Loucy (cell line): ENCODE results near the gene LRRC72.
A peak's percentile ranks its signal among the peaks of the same experiment; 100 is the strongest.

Experiments used
- H2AFZ ChIP-seq: fragments of 200-600 bp; sonication (generic); 2 replicates; pipeline ENCODE4 v1.6.0; 2016; ENCODE audit warnings: antibody characterized with exemption, mild to moderate bottlenecking, low read length, moderate library complexity
- H3F3A ChIP-seq: fragments of 200-600 bp; 2 replicates; pipeline ENCODE4 v1.6.0; 2016; ENCODE audit warnings: antibody characterized with exemption, low read depth, mild to moderate bottlenecking
- H3K27me3 ChIP-seq: fragments of 200-600 bp; sonication (generic); 2 replicates; pipeline ENCODE4 v1.6.1; 2014; ENCODE audit warnings: low read length, mild to moderate bottlenecking; ENCODE audit not compliant: insufficient read depth, poor library complexity, severe bottlenecking
- H3K36me3 ChIP-seq: fragments of 200-600 bp; sonication (generic); 2 replicates; pipeline ENCODE4 v1.6.1; 2016; ENCODE audit warnings: low read length; ENCODE audit not compliant: insufficient read depth
- H3K4me1 ChIP-seq: fragments of 200-600 bp; sonication (generic); 2 replicates; pipeline ENCODE4 v1.5.1; 2014; ENCODE audit warnings: low read length, mild to moderate bottlenecking; ENCODE audit not compliant: insufficient read depth, poor library complexity, severe bottlenecking
- H3K4me2 ChIP-seq: fragments of 200-600 bp; sonication (generic); 2 replicates; pipeline ENCODE4 v1.6.0; 2014; ENCODE audit warnings: antibody characterized with exemption, low read length, low read depth, mild to moderate bottlenecking; ENCODE audit not compliant: poor library complexity, severe bottlenecking
- H3K4me3 ChIP-seq: fragments of 200-600 bp; sonication (generic); 2 replicates; pipeline ENCODE4 v1.5.1; 2014; ENCODE audit warnings: low read length, mild to moderate bottlenecking, mixed read lengths; ENCODE audit not compliant: poor library complexity, severe bottlenecking
- H3K79me2 ChIP-seq: fragments of 200-600 bp; sonication (generic); 2 replicates; pipeline ENCODE4 v1.6.1; 2014; ENCODE audit warnings: low read length; ENCODE audit not compliant: insufficient read depth
- H3K9ac ChIP-seq: fragments of 200-600 bp; sonication (generic); 2 replicates; pipeline ENCODE4 v1.6.0; 2014; ENCODE audit warnings: mild to moderate bottlenecking, low read depth, low read length, moderate library complexity; ENCODE audit not compliant: poor library complexity, severe bottlenecking
- H3K9me2 ChIP-seq: fragments of 200-600 bp; sonication (generic); replicated peaks from 2 replicates; pipeline ENCODE4 v1.6.1; 2016; ENCODE audit warnings: low read depth, low read length, mixed read lengths
- H3K9me3 ChIP-seq: fragments of 200-600 bp; sonication (generic); 2 replicates; pipeline ENCODE4 v1.6.1; 2014; ENCODE audit warnings: mild to moderate bottlenecking, antibody characterized with exemption, low read length, low read depth; ENCODE audit not compliant: insufficient read depth
- H4K20me1 ChIP-seq: fragments of 200-600 bp; sonication (generic); 2 replicates; pipeline ENCODE4 v1.6.0; 2014; ENCODE audit warnings: antibody characterized with exemption, low read length, mild to moderate bottlenecking; ENCODE audit not compliant: insufficient read depth, poor library complexity, severe bottlenecking
- CTCF ChIP-seq: fragments of 200-600 bp; sonication (generic); conservative IDR thresholded peaks from 2 replicates; pipeline ENCODE4 v1.5.1; 2014; ENCODE audit warnings: mild to moderate bottlenecking, antibody characterized with exemption, low read length
- EZH2phosphoT487 ChIP-seq: fragments of 200-600 bp; IDR thresholded peaks from 2 replicates; pipeline ENCODE4 v1.6.1; 2018; ENCODE audit warnings: antibody characterized with exemption, mild to moderate bottlenecking, moderate library complexity, borderline replicate concordance

Gene LRRC72

GRCh38 chr7:16550671-16551070 is 24.0 kb downstream of the LRRC72 start:
- no peak for TF ChIP-seq EZH2phosphoT487
- no peak for TF ChIP-seq CTCF
- Histone ChIP-seq H3K9ac (no peak overlapping the region), H2AFZ (no peak overlapping the region), H3K79me2 (no peaks in the 10 kb centered on the region), H3K27me3 (no peaks in the 10 kb centered on the region), H3K36me3 (no peaks in the 10 kb centered on the region), H3K4me1 (no peaks in the 10 kb centered on the region), H3F3A (no peaks in the 10 kb centered on the region), H3K9me2 (no peaks in the 10 kb centered on the region), H3K9me3 (no peaks in the 10 kb centered on the region), H3K4me3 (no peak overlapping the region), H3K4me2 (no peak overlapping the region), H4K20me1 (no peaks in the 10 kb centered on the region)

GRCh38 chr7:16554518-16555236 is 28.1 kb downstream of the LRRC72 start:
- Histone ChIP-seq H4K20me1 (no peaks in the 10 kb centered on the region), H3K4me1 (no peaks in the 10 kb centered on the region), H2AFZ (no peak overlapping the region), H3K9me2 (no peaks in the 10 kb centered on the region), H3K4me2 (no peak overlapping the region), H3K79me2 (no peaks in the 10 kb centered on the region), H3F3A (no peaks in the 10 kb centered on the region), H3K9me3 (no peaks in the 10 kb centered on the region), H3K9ac (no peak overlapping the region), H3K36me3 (no peaks in the 10 kb centered on the region), H3K27me3 (no peaks in the 10 kb centered on the region), H3K4me3 (no peak overlapping the region)
- TF ChIP-seq EZH2phosphoT487, result no peak
- no peak for TF ChIP-seq CTCF

- Histone ChIP-seq H3K9ac (no peak overlapping the region), H3K4me2 (no peak overlapping the region), H3K4me3 (no peak overlapping the region), H3K4me1 (no peaks in the 10 kb centered on the region), H3F3A (no peaks in the 10 kb centered on the region), H3K79me2 (no peaks in the 10 kb centered on the region), H3K9me2 (no peaks in the 10 kb centered on the region), H3K9me3 (no peaks in the 10 kb centered on the region), H4K20me1 (no peaks in the 10 kb centered on the region), H3K36me3 (no peaks in the 10 kb centered on the region), H2AFZ (0 out of 2 replicates have a peak overlapping the region, but pooled peaks have one; percentile 1), H3K27me3 (no peaks in the 10 kb centered on the region)
- no peak for TF ChIP-seq EZH2phosphoT487
- no peak for TF ChIP-seq CTCF
These were observed 29.7 kb downstream of the LRRC72 start for GRCh38 chr7:16556359-16556758.
